C4-2B (cell line): ENCODE results near the gene LCN2.

Experiments
- ZFX ChIP-seq: fragments of 450-650 bp; IDR thresholded peaks from 2 replicates; pipeline ENCODE4 v1.6.1; 2017
- TF ChIP-seq, protein P1 (sequence below): fragments of 450-650 bp; conservative IDR thresholded peaks from 2 replicates; pipeline ENCODE4 v1.5.1; 2017; ENCODE audit warnings: mild to moderate bottlenecking

DNA sequence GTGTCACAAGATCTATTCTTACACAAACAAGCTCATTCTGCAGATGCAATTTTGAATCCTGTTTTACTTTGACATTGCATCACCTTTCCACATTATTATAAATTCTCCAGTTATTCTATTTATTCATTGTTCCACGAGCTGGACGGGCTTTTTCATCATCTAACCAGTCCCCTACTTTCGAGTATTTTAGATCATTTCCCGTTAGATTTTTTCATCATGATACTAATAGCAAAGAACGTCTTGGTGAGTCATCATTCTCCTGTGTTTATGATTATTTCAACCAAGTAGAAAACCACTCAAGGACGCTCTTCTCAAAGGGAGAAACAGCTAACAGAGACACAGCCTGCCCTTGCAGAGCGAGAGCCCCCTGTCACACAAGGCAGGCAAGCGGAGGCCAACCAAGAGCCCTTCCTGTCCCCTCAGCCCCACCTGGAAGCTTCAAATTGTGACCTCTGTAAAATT, 25.9 kb downstream of the LCN2 start:
- TF ChIP-seq, protein P1, sequence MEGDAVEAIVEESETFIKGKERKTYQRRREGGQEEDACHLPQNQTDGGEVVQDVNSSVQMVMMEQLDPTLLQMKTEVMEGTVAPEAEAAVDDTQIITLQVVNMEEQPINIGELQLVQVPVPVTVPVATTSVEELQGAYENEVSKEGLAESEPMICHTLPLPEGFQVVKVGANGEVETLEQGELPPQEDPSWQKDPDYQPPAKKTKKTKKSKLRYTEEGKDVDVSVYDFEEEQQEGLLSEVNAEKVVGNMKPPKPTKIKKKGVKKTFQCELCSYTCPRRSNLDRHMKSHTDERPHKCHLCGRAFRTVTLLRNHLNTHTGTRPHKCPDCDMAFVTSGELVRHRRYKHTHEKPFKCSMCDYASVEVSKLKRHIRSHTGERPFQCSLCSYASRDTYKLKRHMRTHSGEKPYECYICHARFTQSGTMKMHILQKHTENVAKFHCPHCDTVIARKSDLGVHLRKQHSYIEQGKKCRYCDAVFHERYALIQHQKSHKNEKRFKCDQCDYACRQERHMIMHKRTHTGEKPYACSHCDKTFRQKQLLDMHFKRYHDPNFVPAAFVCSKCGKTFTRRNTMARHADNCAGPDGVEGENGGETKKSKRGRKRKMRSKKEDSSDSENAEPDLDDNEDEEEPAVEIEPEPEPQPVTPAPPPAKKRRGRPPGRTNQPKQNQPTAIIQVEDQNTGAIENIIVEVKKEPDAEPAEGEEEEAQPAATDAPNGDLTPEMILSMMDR = no peak
- no peak for TF ChIP-seq ZFX
